GM21360 (cell line): ENCODE data around the gene PIAS2.
"Not testable (repeated sequence)": the region's sequence is repeated elsewhere in the genome, so short reads cannot be mapped to it uniquely, and the experiment has no call there.

Source experiments
- ATAC-seq: cut with Tn5 transposase; IDR thresholded peaks from one replicate; pipeline ENCODE4 v1.9.1; 2021; ENCODE audit warnings: mild to moderate bottlenecking, moderate library complexity; ENCODE audit not compliant: unreplicated experiment

Gene PIAS2

GRCh38 chr18:46910856-46911255, 6.5 kb downstream of the PIAS2 start:
- no peak for ATAC-seq

- ATAC-seq: no peak
Observed at GRCh38 chr18:46909497-46909896, 7.8 kb downstream of the PIAS2 start.

- ATAC-seq: no peak
Observed at GRCh38 chr18:46903406-46903805, 13.9 kb downstream of the PIAS2 start.

- peak; percentile 74 for ATAC-seq
Observed at GRCh38 chr18:46899274-46899948, 17.9 kb downstream of the PIAS2 start.

- no peak for ATAC-seq
Observed at GRCh38 chr18:46894124-46894523, 23.2 kb downstream of the PIAS2 start.

- ATAC-seq: no peak
Observed at GRCh38 chr18:46893360-46893759, 23.9 kb downstream of the PIAS2 start.

GRCh38 chr18:46892842-46893241, 24.5 kb downstream of the PIAS2 start:
- no peak for ATAC-seq

GRCh38 chr18:46891742-46892214, 25.5 kb downstream of the PIAS2 start:
- peak; percentile 82 for ATAC-seq

- no peak for ATAC-seq
Observed at GRCh38 chr18:46888965-46889364, 28.3 kb downstream of the PIAS2 start.

GRCh38 chr18:46886893-46887292, 30.4 kb downstream of the PIAS2 start:
- ATAC-seq: no peak

GRCh38 chr18:46883180-46883579, 34.1 kb downstream of the PIAS2 start:
- ATAC-seq: no peak

- ATAC-seq: no peak
Observed at GRCh38 chr18:46877329-46877987, 39.8 kb downstream of the PIAS2 start.

- no peak for ATAC-seq
Observed at GRCh38 chr18:46868169-46868921, 49.0 kb downstream of the PIAS2 start.

GRCh38 chr18:46867367-46868143, 49.8 kb downstream of the PIAS2 start:
- no peak for ATAC-seq

- no peak for ATAC-seq
Observed at GRCh38 chr18:46866523-46866922, 50.8 kb downstream of the PIAS2 start.

GRCh38 chr18:46865245-46865644, 52.1 kb downstream of the PIAS2 start:
- ATAC-seq: not testable (repeated sequence)

- peak; percentile 72 for ATAC-seq
Observed at GRCh38 chr18:46859855-46860254, 57.5 kb downstream of the PIAS2 start.

GRCh38 chr18:46858290-46858689, 59.0 kb downstream of the PIAS2 start:
- ATAC-seq: no peak

- no peak for ATAC-seq
Observed at GRCh38 chr18:46856973-46857372, 60.3 kb downstream of the PIAS2 start.

GRCh38 chr18:46849007-46849406, 68.3 kb downstream of the PIAS2 start:
- ATAC-seq: no peak

GRCh38 chr18:46843372-46843771, 73.9 kb downstream of the PIAS2 start:
- ATAC-seq: no peak
